Activated CD8-positive, alpha-beta memory T cell treated with anti-CD3 and anti-CD28 coated beads for 24 hours (primary cell): ENCODE measurements around the gene PVALEF.

Experiments used
- DNase-seq: peaks from one replicate; pipeline ENCODE4 v3.0.0-alpha.2; 2020

Gene PVALEF

GRCh38 chr17:81187120-81187519 lies 21.8 kb downstream of the PVALEF start:
- no peak for DNase-seq

DNA sequence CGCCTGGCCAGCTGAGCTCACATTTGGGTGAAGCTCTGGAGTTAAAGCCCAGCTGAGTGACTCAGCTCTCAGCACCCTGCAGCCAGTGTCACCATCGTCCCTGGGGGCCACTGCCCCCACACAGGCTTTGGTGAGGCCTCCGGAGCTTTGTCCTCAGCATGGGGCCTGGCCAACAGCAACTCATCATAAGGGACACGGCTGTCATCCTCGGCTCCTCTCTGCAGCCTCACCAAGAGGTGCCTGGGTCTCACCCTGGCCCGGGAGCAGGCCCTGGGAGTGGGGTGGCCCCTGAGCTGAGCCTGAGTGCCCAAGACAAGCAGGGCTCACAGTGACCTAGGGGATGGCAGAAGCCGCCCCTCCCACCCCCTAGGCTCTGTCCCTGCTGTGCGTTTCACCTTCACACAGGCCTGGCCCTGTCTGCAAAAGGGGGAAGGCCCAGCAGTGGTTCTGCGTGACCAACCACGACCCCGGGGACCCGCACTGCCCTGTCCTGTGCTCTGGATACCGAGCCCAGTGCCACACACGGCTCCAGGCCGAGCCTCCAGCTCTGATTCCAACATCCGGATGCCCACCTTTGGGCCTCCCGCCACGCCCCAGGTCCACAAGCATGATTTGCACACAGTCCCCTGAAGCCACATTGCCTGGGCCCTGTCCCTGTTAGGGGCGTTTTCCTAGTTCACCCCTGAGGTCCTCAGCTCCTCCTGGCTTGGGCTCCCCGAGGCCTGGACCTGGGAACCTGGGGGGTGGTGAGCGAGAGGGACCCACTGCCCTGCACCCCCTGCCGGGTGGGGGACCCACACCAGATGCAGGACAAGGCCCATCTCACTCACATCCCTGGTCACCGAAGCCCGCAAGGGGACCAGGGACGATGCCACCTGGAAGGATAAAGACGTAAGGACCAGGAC lies 22.5 kb downstream of the PVALEF start:
- no peak for DNase-seq

- no peak for DNase-seq
Measured at GRCh38 chr17:81188491-81188840, 23.2 kb downstream of the PVALEF start.

DNA sequence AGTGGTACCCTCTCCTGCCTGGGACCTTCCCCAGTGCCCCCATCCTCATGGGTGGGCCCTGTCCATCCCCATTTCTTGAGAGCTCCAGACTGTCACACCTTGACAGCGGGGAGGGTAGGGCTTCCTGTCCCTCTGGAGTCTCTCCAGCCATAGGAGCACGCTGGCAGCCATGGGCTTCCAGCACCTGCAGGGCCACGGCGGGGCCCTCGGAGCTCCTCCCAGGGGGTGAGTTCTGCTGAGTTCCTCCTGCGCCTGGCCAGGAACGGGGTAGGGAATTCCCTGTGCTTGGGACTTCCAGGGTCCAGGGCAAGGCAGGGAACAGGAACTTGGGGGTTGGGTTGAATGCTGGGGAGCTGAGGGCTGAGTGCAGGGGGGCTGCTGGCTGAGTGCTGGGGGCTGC lies 23.7 kb downstream of the PVALEF start:
- DNase-seq: no peak

- no peak for DNase-seq
Measured at GRCh38 chr17:81189670-81190530, 24.6 kb downstream of the PVALEF start.

DNA sequence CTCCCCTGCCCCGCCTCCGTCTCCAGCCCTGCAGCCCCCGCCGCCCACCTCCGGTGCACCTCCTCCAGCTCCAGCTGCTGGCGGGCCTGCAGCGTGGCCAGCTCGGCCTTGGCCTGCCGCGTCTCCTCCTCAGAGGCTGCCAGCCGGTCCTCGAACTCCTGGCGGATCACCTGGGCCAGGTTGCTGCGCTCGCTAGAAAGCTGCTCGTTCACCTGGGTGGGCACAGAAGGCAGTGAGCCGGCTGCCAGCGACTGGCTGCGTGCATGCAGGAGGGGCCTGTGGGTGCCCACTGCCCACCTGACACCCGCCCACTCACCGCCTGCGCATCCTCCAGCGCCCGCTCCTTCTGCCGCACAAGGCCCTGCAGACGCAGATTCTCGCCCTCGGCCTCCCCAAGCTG lies 25.3 kb downstream of the PVALEF start:
- no peak for DNase-seq

DNA sequence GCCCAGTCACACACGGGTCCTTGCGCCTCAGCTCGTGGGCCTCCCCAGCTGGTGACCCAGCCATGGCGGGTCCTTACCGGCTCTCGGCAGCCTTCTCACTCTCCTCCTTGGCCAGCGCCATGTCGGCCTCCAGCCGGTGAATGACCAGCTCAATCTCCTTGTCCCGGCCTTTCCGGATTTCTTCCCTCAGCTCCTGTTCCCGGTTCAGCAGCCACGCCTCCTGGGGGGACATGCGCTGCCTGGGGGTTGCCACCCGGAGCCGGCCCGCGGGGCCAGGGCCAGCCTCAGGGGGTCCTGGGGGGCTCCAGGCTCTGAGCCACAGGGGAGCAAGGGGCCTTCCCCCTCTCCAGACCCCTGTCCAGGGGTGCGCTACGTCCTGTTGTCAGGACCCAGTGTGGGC lies 25.8 kb downstream of the PVALEF start:
- no peak for DNase-seq

GRCh38 chr17:81191646-81192045 lies 26.3 kb downstream of the PVALEF start:
- DNase-seq: no peak

GRCh38 chr17:81192386-81193050 lies 27.2 kb downstream of the PVALEF start:
- no peak for DNase-seq

GRCh38 chr17:81193051-81193410 lies 27.7 kb downstream of the PVALEF start:
- no peak for DNase-seq

GRCh38 chr17:81193470-81194224 lies 28.3 kb downstream of the PVALEF start:
- DNase-seq: no peak

DNA sequence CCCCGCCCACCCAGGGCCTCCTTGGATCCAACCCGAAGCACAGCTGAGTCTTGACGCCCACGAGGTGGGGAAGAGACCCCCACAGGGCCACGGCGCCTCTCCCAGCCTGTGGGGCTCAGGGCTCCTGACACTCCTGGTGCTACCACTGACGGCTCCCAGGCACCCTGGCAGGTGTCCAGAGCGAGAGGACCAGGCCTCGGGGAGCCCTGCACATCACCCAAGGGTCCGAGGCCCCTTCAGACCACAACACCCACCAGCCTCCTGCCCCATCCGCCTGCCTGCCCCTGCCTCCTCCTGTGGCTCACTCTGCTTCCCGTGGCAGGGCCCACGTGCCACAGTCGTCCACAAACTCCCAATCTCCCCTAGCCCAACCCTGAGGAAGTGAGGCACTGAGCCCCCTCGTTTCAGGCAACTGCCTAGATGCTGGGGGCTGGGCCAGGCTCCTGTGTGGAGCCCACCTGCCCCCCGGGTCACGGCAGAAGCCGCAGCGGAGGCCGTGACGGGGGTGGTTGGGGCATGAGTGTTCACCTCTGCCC lies 29.0 kb downstream of the PVALEF start:
- no peak for DNase-seq

- no peak for DNase-seq
Measured at GRCh38 chr17:81194941-81195901, 29.9 kb downstream of the PVALEF start.

DNA sequence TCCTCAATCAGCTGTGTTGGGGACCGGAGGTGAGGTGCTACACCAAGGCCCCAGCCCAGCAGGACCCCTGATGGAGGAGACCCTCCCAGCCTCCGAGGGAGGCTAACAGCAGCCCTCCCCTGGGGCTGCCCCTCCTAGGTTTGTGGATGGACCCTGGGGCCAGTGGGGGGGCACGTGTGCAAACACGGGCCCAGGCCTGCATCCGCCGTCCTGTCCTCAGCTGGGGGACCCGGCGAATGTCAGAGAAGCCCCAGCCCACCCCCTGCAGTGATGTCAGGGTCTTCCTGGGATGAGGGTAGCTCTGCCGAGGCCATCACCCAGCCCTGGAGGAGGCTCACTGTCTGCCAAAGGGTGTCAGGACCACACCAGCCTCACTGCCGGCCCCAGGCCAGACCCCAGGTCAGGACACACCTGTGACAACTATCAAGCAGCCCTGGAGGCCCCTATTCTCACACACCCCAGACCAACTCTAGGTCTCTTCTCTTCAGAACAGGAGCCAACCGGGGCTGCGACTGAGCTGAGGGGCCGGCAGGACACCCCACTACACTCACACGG lies 30.7 kb downstream of the PVALEF start:
- no peak for DNase-seq

GRCh38 chr17:81196505-81197408 lies 31.4 kb downstream of the PVALEF start:
- no peak for DNase-seq

DNA sequence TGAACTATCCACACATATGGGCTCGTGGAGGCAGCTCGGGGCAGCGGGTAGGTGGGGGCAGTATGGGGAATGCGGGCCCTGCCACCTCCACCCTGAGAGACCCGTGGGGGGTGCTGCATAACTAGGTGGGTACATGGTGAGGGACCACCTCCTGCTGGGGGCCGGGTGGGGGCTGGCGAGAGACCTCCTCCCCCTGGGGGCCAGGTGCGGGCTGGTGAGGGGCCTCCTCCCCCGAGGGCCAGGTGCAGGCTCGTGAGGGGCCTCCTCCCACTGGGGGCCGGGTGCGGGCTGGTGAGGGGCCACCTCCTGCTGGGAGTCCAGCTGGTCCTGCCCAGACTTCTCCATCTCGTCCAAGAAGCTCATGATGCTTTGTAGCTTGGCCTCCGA lies 32.1 kb downstream of the PVALEF start:
- DNase-seq: no peak

GRCh38 chr17:81197831-81198490 lies 32.7 kb downstream of the PVALEF start:
- DNase-seq: no peak

GRCh38 chr17:81198826-81199481 lies 33.6 kb downstream of the PVALEF start:
- no peak for DNase-seq

DNA sequence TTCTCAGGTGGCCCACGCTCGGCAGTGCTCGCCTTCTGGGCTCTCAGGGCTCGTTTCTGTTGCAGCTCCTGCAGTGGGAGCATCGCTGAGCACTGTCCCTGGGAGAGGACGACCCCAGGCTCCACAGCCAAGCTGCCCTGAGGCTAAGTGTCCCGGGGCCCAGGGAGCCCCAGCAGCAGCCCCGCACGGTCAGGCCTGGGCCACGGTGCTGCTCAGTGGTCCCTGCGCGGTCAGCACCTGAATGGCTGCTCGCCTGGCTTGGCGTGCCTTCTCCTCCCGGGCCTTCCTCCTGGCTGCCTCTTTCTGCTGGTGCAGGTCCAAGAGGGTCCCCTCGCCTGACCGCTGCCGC lies 34.1 kb downstream of the PVALEF start:
- DNase-seq: no peak
